CD1c-positive myeloid dendritic cell (primary cell): Measurements from ENCODE around the gene RBM19.

Experiments used
- DNase-seq: peaks from one replicate; pipeline ENCODE4 v3.0.0-alpha.2; 2016; ENCODE audit errors: extremely low spot score

RBM19 gene

DNA sequence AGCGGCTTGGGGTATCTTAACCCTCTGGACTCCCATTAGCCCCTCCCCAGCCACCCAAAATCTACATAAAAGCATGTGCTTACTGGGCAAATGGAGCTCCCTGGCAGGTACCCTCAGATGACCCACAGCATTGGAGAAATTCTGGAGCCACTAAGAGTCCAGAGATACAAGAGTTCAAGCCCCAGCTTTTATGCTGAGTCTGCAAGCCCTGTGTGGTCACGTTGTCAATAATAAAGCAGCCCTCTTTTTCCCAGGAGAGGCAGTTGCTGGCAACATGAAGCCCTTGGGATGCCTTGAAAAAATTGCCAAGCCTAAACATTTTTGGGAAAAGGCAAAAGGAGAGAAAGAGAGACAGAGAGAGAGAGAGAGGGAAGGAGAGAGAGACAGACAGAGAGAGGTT is 83.4 kb downstream of the RBM19 start:
- no peak for DNase-seq

DNA sequence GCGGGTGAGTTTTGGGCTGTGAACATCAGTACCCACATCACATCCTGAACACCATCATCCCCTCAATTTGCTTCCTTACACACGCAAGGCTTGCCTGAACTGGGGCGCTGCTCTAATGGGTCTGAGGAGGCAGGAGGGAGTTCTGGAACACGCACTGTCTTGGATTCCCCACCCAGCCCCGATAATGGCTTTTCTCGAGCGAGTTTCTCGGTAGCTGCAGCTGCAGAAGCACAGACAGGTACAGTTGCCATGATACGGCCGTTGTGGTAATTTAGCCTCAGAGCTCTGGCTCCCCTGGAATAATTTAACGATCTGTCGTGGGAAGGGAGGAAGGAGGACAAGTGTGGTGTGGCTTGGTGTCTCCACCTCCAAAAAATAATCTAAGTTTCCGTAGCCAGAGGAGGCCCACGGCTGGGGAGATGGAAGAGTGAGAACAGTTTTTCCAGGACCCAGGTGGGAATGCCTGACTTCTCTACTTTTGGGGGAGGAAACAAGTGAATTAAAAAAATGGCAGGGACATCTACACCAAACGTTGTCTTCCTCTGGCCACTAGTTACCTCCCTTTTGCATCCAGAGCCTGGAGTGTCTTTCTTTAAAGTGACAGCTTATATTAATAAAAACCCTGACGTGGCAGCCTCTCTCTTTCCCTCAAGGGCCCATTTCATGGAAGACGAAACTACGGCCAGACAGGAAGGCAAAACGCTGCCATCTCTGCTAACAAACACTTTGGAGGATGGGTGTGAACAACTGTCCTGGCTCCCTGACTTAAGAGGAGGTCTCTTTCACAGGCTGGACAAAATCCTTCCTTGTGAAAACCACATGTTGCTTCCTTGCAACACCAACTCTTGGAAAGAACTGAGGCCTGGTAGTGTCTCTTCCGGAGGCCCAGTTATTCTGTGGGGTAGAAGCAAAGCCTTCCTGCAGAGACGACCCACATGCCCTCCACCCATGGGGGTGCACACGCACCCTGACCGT is 84.8 kb downstream of the RBM19 start:
- DNase-seq: no peak

- no peak for DNase-seq
Measured at GRCh38 chr12:113880326-113880725, 85.8 kb downstream of the RBM19 start.

DNA sequence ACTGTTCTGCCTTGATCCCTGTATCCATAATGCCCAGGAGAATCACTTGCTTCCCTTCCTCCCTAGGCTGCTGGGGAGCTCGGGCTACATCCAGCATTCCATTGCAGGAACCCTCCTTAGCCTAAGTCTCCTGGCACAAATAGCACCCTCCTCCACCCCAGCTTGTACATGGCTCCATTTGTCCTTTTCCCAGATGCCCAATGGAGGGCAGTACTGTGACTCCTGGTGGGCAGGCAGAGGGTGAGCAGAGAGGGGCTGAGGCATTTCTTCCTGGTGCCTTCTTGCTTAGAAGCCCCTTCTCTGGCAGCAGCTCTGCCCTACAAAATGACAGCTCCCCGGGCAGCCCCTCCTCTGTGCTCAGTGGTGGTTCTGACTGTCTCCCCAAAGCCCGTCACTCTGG is 86.5 kb downstream of the RBM19 start:
- no peak for DNase-seq

GRCh38 chr12:113877607-113878006 is 88.5 kb downstream of the RBM19 start:
- no peak for DNase-seq

DNA sequence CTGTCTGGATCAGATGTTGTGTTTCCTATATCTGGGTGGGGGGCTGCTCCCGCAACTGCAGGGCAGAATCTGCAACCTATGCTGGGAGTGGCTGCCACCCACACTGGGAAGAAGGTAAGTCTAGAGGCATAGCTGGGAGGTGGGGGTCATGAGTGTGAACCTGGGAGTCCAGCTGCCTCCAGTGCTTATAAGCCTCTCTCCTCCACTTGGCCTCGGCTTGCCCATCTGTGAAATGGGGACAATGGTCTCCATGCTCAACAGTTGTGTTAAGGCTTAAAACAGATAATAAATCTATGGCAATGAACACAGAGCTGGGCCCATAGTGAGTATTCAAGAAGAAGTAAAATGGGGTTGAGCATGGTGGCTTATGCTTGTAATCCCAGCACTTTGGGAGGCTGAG is 90.0 kb downstream of the RBM19 start:
- no peak for DNase-seq

- DNase-seq: peak; percentile 9
Measured at GRCh38 chr12:113875691-113876090, 90.4 kb downstream of the RBM19 start.

- no peak for DNase-seq
Measured at GRCh38 chr12:113874999-113875561, 91.0 kb downstream of the RBM19 start.

GRCh38 chr12:113874326-113874725 is 91.8 kb downstream of the RBM19 start:
- no peak for DNase-seq

DNA sequence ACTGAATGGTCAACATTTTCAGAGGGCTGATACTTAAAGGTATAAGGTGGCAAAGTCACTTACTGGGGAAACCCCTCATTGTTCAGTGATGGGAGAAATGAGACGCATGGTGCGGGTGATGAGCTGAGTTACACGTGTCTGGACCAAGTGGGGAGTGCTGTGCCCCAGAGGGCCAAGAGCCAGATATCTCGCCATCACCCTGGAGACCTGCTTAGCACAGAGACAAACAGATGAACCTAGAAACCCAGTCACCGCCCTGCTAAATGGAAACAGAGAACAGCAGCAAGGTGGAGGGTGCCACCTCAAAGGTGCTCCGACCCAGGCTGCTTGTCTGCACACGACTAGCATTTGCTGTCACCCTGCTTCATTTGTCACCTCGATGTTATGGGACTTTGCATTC is 92.4 kb downstream of the RBM19 start:
- no peak for DNase-seq

GRCh38 chr12:113870890-113871289 is 95.2 kb downstream of the RBM19 start:
- DNase-seq: no peak

- DNase-seq: no peak
Measured at GRCh38 chr12:113870035-113870434, 96.1 kb downstream of the RBM19 start.

DNA sequence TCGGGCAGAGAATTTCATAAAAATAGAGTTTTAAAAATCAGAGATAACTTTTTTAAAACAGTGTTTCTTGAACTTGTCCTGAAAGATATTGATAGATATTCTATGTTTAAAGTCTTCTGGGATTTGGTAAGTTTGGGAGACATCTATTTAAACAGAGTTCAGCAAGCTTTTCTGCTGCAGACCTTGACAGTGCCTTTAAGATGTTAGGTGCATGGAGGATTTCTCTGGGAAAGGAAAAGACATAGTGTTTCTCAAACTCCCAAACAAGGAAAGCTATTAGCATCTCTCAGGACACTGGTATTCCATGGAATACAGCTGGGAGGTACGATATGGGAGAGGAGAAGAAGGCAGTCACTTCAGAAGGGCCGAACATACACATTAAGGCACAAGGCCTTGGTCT is 97.8 kb downstream of the RBM19 start:
- DNase-seq: no peak

DNA sequence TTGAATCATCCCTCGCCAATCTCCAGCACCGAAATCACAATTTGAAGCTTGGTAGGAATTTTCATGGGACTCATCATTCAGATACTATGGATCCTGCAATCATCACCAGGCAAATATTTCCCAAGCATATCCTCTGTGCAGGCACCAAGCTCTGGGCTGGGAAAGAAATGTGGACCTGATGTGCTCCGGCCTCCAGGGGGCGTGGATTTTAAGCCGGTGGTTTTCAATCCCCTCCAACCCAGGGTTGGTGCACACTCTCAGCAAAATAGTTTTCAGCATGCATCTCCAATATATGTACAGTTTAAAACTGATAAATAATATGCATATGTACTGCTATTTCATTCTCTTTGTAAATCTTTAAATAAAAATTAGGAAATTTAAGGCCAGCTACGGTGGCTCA is 98.9 kb downstream of the RBM19 start:
- DNase-seq: no peak

DNA sequence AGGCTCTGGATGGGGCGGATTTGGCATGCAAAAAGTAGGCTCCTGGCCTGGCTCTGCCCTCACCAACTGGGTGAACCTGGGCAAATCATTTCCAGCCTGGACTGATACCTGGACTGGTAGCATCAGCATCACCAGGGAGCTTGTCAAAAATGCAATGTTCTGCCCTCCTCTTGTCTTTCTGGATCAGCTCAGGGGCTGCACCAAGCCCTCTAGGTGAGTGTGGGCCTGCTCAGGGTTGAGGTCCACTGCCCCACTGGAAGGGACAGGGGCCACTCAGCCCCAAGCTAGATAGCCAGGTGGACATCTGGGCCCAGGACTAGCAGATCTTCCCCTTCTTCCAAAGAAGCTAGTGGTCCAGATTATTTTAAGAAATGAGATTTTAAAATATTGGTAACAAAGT is 99.6 kb downstream of the RBM19 start:
- DNase-seq: no peak

GRCh38 chr12:113863455-113863845 is 102.7 kb downstream of the RBM19 start:
- DNase-seq: no peak

DNA sequence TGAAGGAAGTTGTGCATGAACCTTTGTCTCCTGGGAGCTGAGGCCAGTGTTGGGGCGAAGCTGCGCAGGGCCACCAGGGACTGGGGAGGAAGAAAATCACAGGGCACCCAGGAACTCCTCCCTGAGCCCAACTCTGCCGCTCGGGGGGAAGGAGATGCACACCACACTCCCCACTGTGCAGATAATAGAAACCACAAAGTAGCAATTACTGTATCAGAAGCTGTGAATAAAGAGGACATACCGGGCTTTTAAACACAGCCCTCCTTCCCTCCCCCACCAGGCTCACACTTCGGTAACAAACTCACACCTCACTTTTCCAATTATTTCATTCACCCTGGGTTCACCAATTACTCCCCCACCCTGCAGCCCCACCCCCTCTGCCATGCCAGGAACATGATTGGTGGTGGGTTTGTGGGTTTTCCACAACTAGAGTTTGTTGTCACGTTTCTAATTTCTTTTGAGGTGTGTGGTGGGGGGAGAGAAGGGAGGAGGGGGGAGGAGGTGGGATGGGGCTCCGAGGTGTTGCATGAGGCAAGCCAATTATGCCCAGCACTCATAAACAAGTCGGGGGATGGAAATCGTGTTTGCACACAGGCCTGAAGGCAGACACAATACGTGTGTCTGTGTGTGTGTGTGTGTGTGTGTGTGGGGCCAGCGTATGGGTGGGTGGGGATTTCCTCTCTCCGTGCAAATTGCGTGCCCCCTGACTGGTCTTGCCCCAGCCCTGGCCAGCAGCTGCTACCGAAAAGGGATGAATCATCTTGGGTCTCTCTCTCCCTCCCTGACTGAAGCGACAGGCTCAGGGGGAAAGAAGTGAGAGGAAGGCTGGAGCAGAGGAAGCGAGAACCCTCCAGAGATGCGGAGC is 103.3 kb downstream of the RBM19 start:
- DNase-seq: peak; percentile 29

DNA sequence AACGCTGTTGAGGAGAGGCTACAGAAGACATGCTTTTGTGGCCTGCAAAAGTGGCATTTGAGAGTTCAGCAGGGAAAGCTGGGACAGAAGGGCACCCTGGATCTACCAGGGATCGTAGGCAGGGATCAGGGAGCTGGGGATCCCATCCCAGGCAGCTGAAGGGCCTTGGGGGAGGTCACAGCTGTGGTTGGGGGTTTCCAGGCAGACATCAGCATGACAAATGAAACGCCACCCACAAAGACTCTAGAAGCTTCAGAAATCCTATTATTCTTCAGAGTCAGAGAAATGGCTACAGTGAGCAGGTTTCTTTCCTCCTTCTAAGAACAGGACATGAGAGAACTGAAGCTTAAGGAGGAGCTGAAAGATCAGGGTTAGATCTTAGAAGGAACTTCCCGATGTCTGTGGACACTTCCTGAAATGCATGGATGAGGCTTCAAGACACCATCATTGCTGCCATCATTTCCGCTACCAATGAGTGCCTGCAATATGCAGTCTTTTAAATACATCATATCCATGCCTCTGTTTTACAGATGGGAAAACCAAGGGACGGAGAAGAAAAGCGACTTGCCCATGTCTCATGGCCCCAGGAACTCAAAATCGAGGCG is 104.3 kb downstream of the RBM19 start:
- peak; percentile 4 for DNase-seq

DNA sequence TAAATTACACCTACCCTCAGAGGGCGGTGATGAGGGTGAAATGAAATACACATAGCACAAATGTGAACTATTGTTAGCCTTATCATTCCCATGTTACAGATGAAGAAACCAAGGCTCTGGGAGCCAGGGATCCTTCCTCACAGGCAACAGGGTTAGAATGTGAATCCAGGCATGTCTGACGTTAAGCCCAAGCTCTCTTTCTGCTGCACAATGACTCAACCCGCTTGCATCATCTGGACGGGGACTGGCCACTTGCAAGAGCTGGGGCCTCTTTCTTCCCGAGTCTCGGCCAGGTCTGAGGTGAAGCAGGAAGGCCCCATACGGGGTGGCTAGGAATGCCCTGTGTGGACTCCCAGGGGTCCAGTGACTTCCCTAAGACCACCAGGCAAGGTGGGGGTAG is 105.2 kb downstream of the RBM19 start:
- peak; percentile 34 for DNase-seq

- DNase-seq: no peak
Measured at GRCh38 chr12:113860059-113860820, 105.9 kb downstream of the RBM19 start.

DNA sequence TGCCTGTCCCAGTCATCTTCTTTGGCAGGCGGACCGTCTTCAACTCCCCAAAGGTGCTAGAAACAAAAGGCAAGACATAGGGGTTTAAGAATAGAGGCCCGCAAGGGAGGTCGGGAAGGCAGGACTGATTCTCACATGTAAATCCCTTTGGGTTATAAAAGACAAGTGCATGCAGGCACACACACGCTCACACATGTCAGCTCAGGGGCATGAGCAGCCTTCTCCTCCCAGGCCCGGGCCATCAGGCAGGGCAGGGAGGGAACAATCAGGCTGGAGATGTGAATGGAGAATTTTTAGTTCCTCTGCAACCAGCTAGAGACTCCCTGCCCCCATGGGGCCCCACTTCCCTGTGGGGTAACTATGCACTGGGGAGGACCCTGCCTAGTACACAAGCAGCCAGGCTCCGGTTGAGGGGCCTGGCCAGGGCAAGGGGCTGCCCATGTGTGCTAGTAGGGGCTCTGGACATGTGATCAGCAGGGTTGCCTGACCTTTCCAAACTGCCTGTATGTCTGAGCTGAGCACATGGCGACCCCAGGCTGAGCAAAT is 107.2 kb downstream of the RBM19 start:
- DNase-seq: no peak
